H1 (cell line): Measurements from ENCODE around the gene IFT172. TPM values are rescaled to one million over a fixed set of nuclear protein-coding genes. Genes with fewer than 3 reads are reported as not detected.

Experiments used
- CTCF ChIA-PET: fragments of 300-600 bp; sonication (Branson Sonifier 250); formaldehyde crosslinking; loops from one replicate; lab custom pipeline; 2021; ENCODE audit not compliant: partially characterized antibody; lab: Charles Lee
- POLR2A ChIA-PET: fragments of 300-600 bp; sonication (Branson Sonifier 250); formaldehyde crosslinking; loops from one replicate; lab custom pipeline; 2021; ENCODE audit warnings: inconsistent platforms; ENCODE audit not compliant: partially characterized antibody; lab: Charles Lee
- DNase-seq, 2 experiments: peaks; one replicate each; pipeline versions ENCODE4 v3.0.0 to v3.0.0-alpha.2; 2010 to 2022; ENCODE audit warnings: low spot score in 2 of 2, low read depth in 1 of 2, mixed read lengths in 1 of 2
- FAIRE-seq: peaks from 2 replicates; lab custom pipeline; 2011; peaks lifted over from hg19 to GRCh38; lab: Jason Lieb, UNC
- H2AFZ ChIP-seq: 2 replicates; pipeline ENCODE4 v1.8.1; 2012; ENCODE audit warnings: low read length, inconsistent platforms
- H2AK5ac ChIP-seq: 2 replicates; pipeline ENCODE4 v1.6.1; 2013; ENCODE audit warnings: low read depth, low read length
- H2BK120ac ChIP-seq: replicated peaks from 2 replicates; pipeline ENCODE3; 2013; ENCODE audit warnings: low read depth, low read length, inconsistent platforms
- H2BK12ac ChIP-seq: 2 replicates; pipeline ENCODE4 v1.6.1; 2013; ENCODE audit warnings: low read depth, low read length
- H2BK15ac ChIP-seq: 2 replicates; pipeline ENCODE4 v1.6.1; 2013; ENCODE audit warnings: low read length
- H2BK20ac ChIP-seq: 2 replicates; pipeline ENCODE4 v1.6.1; 2013; ENCODE audit warnings: low read length
- H2BK5ac ChIP-seq: 2 replicates; pipeline ENCODE4 v1.6.1; 2013; ENCODE audit warnings: low read depth, low read length
- H3K14ac ChIP-seq: 2 replicates; pipeline ENCODE4 v1.6.1; 2013; ENCODE audit warnings: inconsistent platforms; ENCODE audit not compliant: insufficient read length
- H3K18ac ChIP-seq: 2 replicates; pipeline ENCODE4 v1.6.1; 2013; ENCODE audit warnings: low read length; ENCODE audit errors: extremely low read depth
- H3K23ac ChIP-seq: 2 replicates; pipeline ENCODE4 v1.6.1; 2013; ENCODE audit warnings: inconsistent platforms; ENCODE audit not compliant: insufficient read length
- H3K23me2 ChIP-seq: 2 replicates; pipeline ENCODE4 v1.6.1; 2013; ENCODE audit warnings: low read depth, low read length
- H3K27ac ChIP-seq: 2 replicates; pipeline ENCODE4 v1.6.1; 2011; ENCODE audit warnings: low read depth, low read length, inconsistent platforms
- H3K27me3 ChIP-seq, 4 experiments: replicated peaks in 1 of 4; 1 replicate in 1 of 4; 2 replicates in 3 of 4; pipeline versions ENCODE4 v1.6.1 to v1.8.1; 2011 to 2013; ENCODE audit warnings: low read length in 3 of 4, mild to moderate bottlenecking in 3 of 4, inconsistent platforms in 2 of 4, mixed read lengths in 2 of 4, moderate library complexity in 1 of 4; ENCODE audit not compliant: control insufficient read depth in 3 of 4, insufficient read depth in 3 of 4; ENCODE audit errors: extremely low read depth in 1 of 4
- H3K36me3 ChIP-seq, 4 experiments: 2 replicates each; pipeline versions ENCODE4 v1.6.1 to v1.8.1; 2011 to 2013; ENCODE audit warnings: mild to moderate bottlenecking in 4 of 4, low read length in 3 of 4, moderate library complexity in 2 of 4, control low read depth in 1 of 4, inconsistent platforms in 1 of 4; ENCODE audit not compliant: insufficient read depth in 4 of 4, control insufficient read depth in 2 of 4
- H3K4ac ChIP-seq: replicated peaks from 2 replicates; pipeline ENCODE3; 2013; ENCODE audit warnings: low read length, low read depth, mixed read lengths, inconsistent platforms; ENCODE audit not compliant: insufficient read length
- H3K4me1 ChIP-seq, 4 experiments: replicated peaks in 1 of 4; 1 replicate in 1 of 4; 2 replicates in 3 of 4; pipeline versions ENCODE4 v1.6.1 to v1.8.1; 2011 to 2013; ENCODE audit warnings: low read length in 3 of 4, inconsistent platforms in 2 of 4, mixed read lengths in 1 of 4; ENCODE audit not compliant: insufficient read depth in 4 of 4, control insufficient read depth in 3 of 4
- H3K4me2 ChIP-seq, 2 experiments: 2 replicates each; pipeline versions ENCODE4 v1.6.1 to v1.8.1; 2011 to 2013; ENCODE audit warnings: low read depth in 2 of 2, low read length in 2 of 2, control low read depth in 1 of 2, inconsistent platforms in 1 of 2, mild to moderate bottlenecking in 1 of 2; ENCODE audit not compliant: insufficient read depth in 1 of 2
- H3K4me3 ChIP-seq, 4 experiments: fragments of 200-600, 300-600 bp in 1 of 4; sonication (generic), shearing (Covaris generic), sonication (Bioruptor Twin) in 1 of 4; 2 replicates each; pipeline versions ENCODE4 v1.5.1 to v1.8.1; 2011 to 2016; ENCODE audit warnings: low read length in 4 of 4, low read depth in 3 of 4, control low read depth in 2 of 4, inconsistent platforms in 2 of 4, mild to moderate bottlenecking in 2 of 4, mixed read lengths in 1 of 4, moderate library complexity in 1 of 4; ENCODE audit not compliant: insufficient read depth in 2 of 4; ENCODE audit errors: extremely low read depth in 1 of 4
- H3K56ac ChIP-seq: replicated peaks from 2 replicates; pipeline ENCODE3; 2013; ENCODE audit warnings: low read depth, mild to moderate bottlenecking, mixed read lengths, low read length, inconsistent platforms; ENCODE audit not compliant: insufficient read length
- H3K79me1 ChIP-seq: 2 replicates; pipeline ENCODE4 v1.6.1; 2013; ENCODE audit warnings: low read depth, low read length, control low read depth
- H3K79me2 ChIP-seq, 2 experiments: 2 replicates each; pipeline versions ENCODE4 v1.6.1 to v1.8.1; 2012 to 2013; ENCODE audit warnings: low read length in 2 of 2, mild to moderate bottlenecking in 2 of 2, inconsistent platforms in 1 of 2; ENCODE audit not compliant: insufficient read depth in 2 of 2, control insufficient read depth in 1 of 2
- H3K9ac ChIP-seq, 4 experiments: replicated peaks in 1 of 4; 1 replicate in 1 of 4; 2 replicates in 3 of 4; pipeline versions ENCODE4 v1.6.1 to v1.8.1; 2011 to 2013; ENCODE audit warnings: low read depth in 3 of 4, low read length in 3 of 4, control low read depth in 2 of 4, mild to moderate bottlenecking in 2 of 4, moderate library complexity in 2 of 4, inconsistent platforms in 1 of 4; ENCODE audit errors: extremely low read depth in 1 of 4
- H3K9me3 ChIP-seq, 2 experiments: 2 replicates each; pipeline versions ENCODE4 v1.6.1 to v1.8.1; 2012 to 2013; ENCODE audit warnings: mild to moderate bottlenecking in 2 of 2, moderate library complexity in 2 of 2, control low read depth in 1 of 2, inconsistent platforms in 1 of 2, low read depth in 1 of 2, low read length in 1 of 2, mixed read lengths in 1 of 2; ENCODE audit not compliant: insufficient read depth in 2 of 2
- H4K20me1 ChIP-seq, 2 experiments: replicated peaks in 1 of 2; 2 replicates each; pipeline versions ENCODE3 to v1.8.1; 2011 to 2013; ENCODE audit warnings: inconsistent platforms in 2 of 2, low read length in 2 of 2, mild to moderate bottlenecking in 1 of 2; ENCODE audit not compliant: insufficient read depth in 2 of 2, control insufficient read depth in 1 of 2
- H4K5ac ChIP-seq: 2 replicates; pipeline ENCODE4 v1.6.1; 2013; ENCODE audit warnings: low read length, low read depth, mixed read lengths, inconsistent platforms; ENCODE audit not compliant: insufficient read length
- H4K8ac ChIP-seq: 2 replicates; pipeline ENCODE4 v1.8.0; 2013; ENCODE audit warnings: mild to moderate bottlenecking, moderate library complexity, low read length, inconsistent platforms; ENCODE audit not compliant: insufficient read depth; ENCODE audit errors: extremely low read depth
- H4K91ac ChIP-seq: replicated peaks from 2 replicates; pipeline ENCODE3; 2013; ENCODE audit warnings: low read length, mixed read lengths, inconsistent platforms; ENCODE audit not compliant: insufficient read length
- BACH1 ChIP-seq: IDR thresholded peaks from 2 replicates; pipeline ENCODE4 v1.6.1; 2012; ENCODE audit warnings: low read length, improper control_type of control experiment
- BRCA1 ChIP-seq: IDR thresholded peaks from 2 replicates; pipeline ENCODE4 v1.6.1; 2012; ENCODE audit warnings: low read depth, low read length, improper control_type of control experiment
- CEBPB ChIP-seq: IDR thresholded peaks from 2 replicates; pipeline ENCODE4 v1.6.1; 2012; ENCODE audit warnings: low read depth, low read length
- EGR1 ChIP-seq: IDR thresholded peaks from 2 replicates; pipeline ENCODE4 v1.6.1; 2011; ENCODE audit warnings: low read depth, low read length, borderline replicate concordance
- FOSL1 ChIP-seq: IDR thresholded peaks from 2 replicates; pipeline ENCODE4 v1.6.1; 2011; ENCODE audit warnings: mild to moderate bottlenecking, low read depth, low read length, moderate library complexity; ENCODE audit not compliant: insufficient read depth
- JUND ChIP-seq: IDR thresholded peaks from 2 replicates; pipeline ENCODE4 v1.6.1; 2011; ENCODE audit warnings: mild to moderate bottlenecking, improper control_type of control experiment, low read length
- RAD21 ChIP-seq, 2 experiments: IDR thresholded peaks in 1 of 2; conservative IDR thresholded peaks in 1 of 2; 2 replicates each; pipeline ENCODE4 v1.6.1; 2011; ENCODE audit warnings: low read depth in 2 of 2, low read length in 2 of 2, improper control_type of control experiment in 1 of 2, inconsistent platforms in 1 of 2, mild to moderate bottlenecking in 1 of 2, moderate library complexity in 1 of 2
- RXRA ChIP-seq: IDR thresholded peaks from 2 replicates; pipeline ENCODE4 v1.6.1; 2011; ENCODE audit warnings: low read depth, mild to moderate bottlenecking, low read length, moderate library complexity; ENCODE audit not compliant: insufficient read depth
- SIRT6 ChIP-seq: IDR thresholded peaks from one replicate; pipeline ENCODE4 v1.7.1; 2012; ENCODE audit warnings: low read length, inconsistent platforms
- SIX5 ChIP-seq: IDR thresholded peaks from 2 replicates; pipeline ENCODE4 v1.6.1; 2011; ENCODE audit warnings: mild to moderate bottlenecking, low read depth, low read length
- SP4 ChIP-seq: IDR thresholded peaks from 2 replicates; pipeline ENCODE4 v1.6.1; 2012; ENCODE audit warnings: low read length, inconsistent platforms
- SRF ChIP-seq: IDR thresholded peaks from 2 replicates; pipeline ENCODE4 v1.6.1; 2011; ENCODE audit warnings: mild to moderate bottlenecking, low read depth, low read length, moderate library complexity
- USF2 ChIP-seq: IDR thresholded peaks from 2 replicates; pipeline ENCODE4 v1.6.1; 2011; ENCODE audit warnings: low read length, improper control_type of control experiment
- WGBS, 2 experiments: shearing (Covaris generic) in 1 of 2; methylation state at CpG; one replicate each; pipeline versions ENCODE4 v1.1.6 to v1.1.7; 2013 to 2015; ENCODE audit warnings: low lambda C conversion rate in 2 of 2, mixed read lengths in 2 of 2, inconsistent platforms in 1 of 2, low coverage in 1 of 2, missing lambda C conversion rate in 1 of 2; ENCODE audit not compliant: insufficient replicate concordance in 2 of 2, insufficient coverage in 1 of 2, insufficient read length in 1 of 2; ENCODE audit errors: extremely low coverage in 1 of 2, missing lambda C conversion rate in 1 of 2; 5-methylcytosine and 5-hydroxymethylcytosine counted together
- polyA plus RNA-seq, 7 experiments: library from polyadenylated mRNA; depleted of rRNA in 3 of 7; stranded (reverse) in 5 of 7; unstranded in 2 of 7; fragments of >200 nt in 5 of 7; fragments of 200-250 nt in 2 of 7; gene quantifications; 1 replicate in 5 of 7; 2 replicates in 1 of 7; 4 replicates in 1 of 7; pipeline versions ENCODE4 v1.2.1 to v1.2.3, GENCODE V29; 2011 to 2013; ENCODE audit warnings: missing spikeins in 2 of 7, mixed read lengths in 2 of 7
- total RNA-seq: library from RNA; stranded (reverse); fragmentation: NEBNext Ultra II Directional; extraction: Animal tissue kit (Norgen Biotek cat#: 25700); gene quantifications from 2 replicates; pipeline ENCODE4 v1.2.1, GENCODE V29; 2021

IFT172 gene
- total and polyA plus RNA-seq, 2 of the 8 experiments (the other 6 are each of a cell fraction or from before 2014, with no cell fraction given): 13.5 to 14.0 TPM

- H3K27me3 ChIP-seq: peaks cover 0 to 9% (median 7%) of the 10 kb centered on the region in 4 experiments; a peak in 5 of 7 replicates
- no peaks in the 10 kb centered on the region for H3K36me3 ChIP-seq
- H4K8ac ChIP-seq: no peak overlapping the region
- no peak overlapping the region for H4K5ac ChIP-seq
- 66% methylated on average over 4 of the region's 4 CpGs; no CpG with 5 or more reads in 1 of the 2 experiments for WGBS, 2 experiments
- no peak overlapping the region for H3K23ac ChIP-seq
- no peak overlapping the region for H2AFZ ChIP-seq
- H3K4me2 ChIP-seq: peak overlapping the region; percentile 61 to 100; a peak in 3 of 4 replicates
- DNase-seq (no peak), FAIRE-seq (no peak)
- no peak overlapping the region for H3K4ac ChIP-seq
- POLR2A ChIA-PET: interaction anchor here (1.3 to 2.0 kb wide), 2 partner anchors 86 to 139 kb away, joined by 3 to 10 read pairs; partner anchors contain the start of genes GTF3C2 and PPM1G
- H3K27ac ChIP-seq: no peak overlapping the region
- H3K56ac ChIP-seq: no peak overlapping the region
- H3K4me1 ChIP-seq: peaks cover 0 to 9% (median 4%) of the 10 kb centered on the region in 4 experiments; a peak in 5 of 7 replicates
- no peaks in the 10 kb centered on the region for H3K79me1 ChIP-seq
- no peaks in the 10 kb centered on the region for H3K79me2 ChIP-seq
- H3K9me3 ChIP-seq: no peaks in the 10 kb centered on the region; a peak in 1 of 4 replicates
- no peak overlapping the region for H2BK120ac ChIP-seq
- H2BK15ac ChIP-seq: no peak overlapping the region
- CTCF ChIA-PET: interaction anchor here (0.9 to 1.1 kb wide), 2 partner anchors 30 to 148 kb away, joined by 3 read pairs; no protein-coding TSS in a partner anchor
- no peak overlapping the region for H3K18ac ChIP-seq
- no peak overlapping the region for H3K14ac ChIP-seq
- H2AK5ac ChIP-seq: no peak overlapping the region
- H2BK5ac ChIP-seq: no peak overlapping the region
- H3K23me2 ChIP-seq: peaks cover 8% of the 10 kb centered on the region
- peak overlapping the region in 2 of 4 experiments; percentile 52 to 96; a peak in 4 of 8 replicates for H3K4me3 ChIP-seq
- H2BK20ac ChIP-seq: no peak overlapping the region
- H3K9ac ChIP-seq: no peak overlapping the region
- no peak overlapping the region for H2BK12ac ChIP-seq
- no peak overlapping the region for H4K91ac ChIP-seq
- H4K20me1 ChIP-seq: no peaks in the 10 kb centered on the region
- no peak for TF ChIP-seq EGR1
- TF ChIP-seq RXRA: no peak
- TF ChIP-seq USF2: no peak
- no peak for TF ChIP-seq FOSL1
- no peak for TF ChIP-seq CEBPB
- no peak for TF ChIP-seq RAD21 (IDR thresholded peaks at IDR 0.05 in 1 of 2, conservative IDR thresholded peaks at IDR 0.05 in 1 of 2; ENCODE audit: low read depth in 2 of 2, low read length in 2 of 2)
- no peak for TF ChIP-seq SIRT6
- no peak for TF ChIP-seq JUND
- TF ChIP-seq BRCA1: no peak
- no peak for TF ChIP-seq BACH1
- no peak for TF ChIP-seq SRF
- no peak for TF ChIP-seq SP4
- TF ChIP-seq SIX5: no peak
Measured at GRCh38 chr2:27495840-27496356, 6.4 kb upstream of the IFT172 start.
